GM19351 (cell line): ENCODE measurements around the gene EEF1A2.
"Not testable (repeated sequence)": the region's sequence is repeated elsewhere in the genome, so short reads cannot be mapped to it uniquely, and the experiment has no call there.

Source experiments
- ATAC-seq: cut with Tn5 transposase; IDR thresholded peaks from one replicate; pipeline ENCODE4 v1.9.1; 2021; ENCODE audit warnings: mild to moderate bottlenecking, moderate library complexity; ENCODE audit not compliant: unreplicated experiment

Gene EEF1A2

GRCh38 chr20:63488315-63489251, 10.3 kb downstream of the EEF1A2 start:
- ATAC-seq: no peak

- no peak for ATAC-seq
Observed at GRCh38 chr20:63487781-63488241, 11.1 kb downstream of the EEF1A2 start.

GRCh38 chr20:63487116-63487764, 11.6 kb downstream of the EEF1A2 start:
- ATAC-seq: no peak

GRCh38 chr20:63486300-63486855, 12.5 kb downstream of the EEF1A2 start:
- ATAC-seq: no peak

- no peak for ATAC-seq
Observed at GRCh38 chr20:63484651-63485403, 14.1 kb downstream of the EEF1A2 start.

- ATAC-seq: no peak
Observed at GRCh38 chr20:63484236-63484635, 14.6 kb downstream of the EEF1A2 start.

- ATAC-seq: no peak
Observed at GRCh38 chr20:63483834-63484233, 15.0 kb downstream of the EEF1A2 start.

- no peak for ATAC-seq
Observed at GRCh38 chr20:63482021-63482587, 16.8 kb downstream of the EEF1A2 start.

GRCh38 chr20:63481503-63481902, 17.4 kb downstream of the EEF1A2 start:
- no peak for ATAC-seq

GRCh38 chr20:63479695-63480419, 19.0 kb downstream of the EEF1A2 start:
- not testable (repeated sequence) for ATAC-seq

- no peak for ATAC-seq
Observed at GRCh38 chr20:63478346-63479302, 20.3 kb downstream of the EEF1A2 start.

- no peak for ATAC-seq
Observed at GRCh38 chr20:63477944-63478343, 20.9 kb downstream of the EEF1A2 start.

- no peak for ATAC-seq
Observed at GRCh38 chr20:63477061-63477616, 21.7 kb downstream of the EEF1A2 start.

- ATAC-seq: no peak
Observed at GRCh38 chr20:63475209-63475608, 23.7 kb downstream of the EEF1A2 start.

GRCh38 chr20:63473555-63474449, 25.1 kb downstream of the EEF1A2 start:
- no peak for ATAC-seq

GRCh38 chr20:63472862-63473390, 26.0 kb downstream of the EEF1A2 start:
- no peak for ATAC-seq
